GM23338 (cell line): ENCODE results near the gene SLC26A6. TPM values are rescaled to one million over a fixed set of nuclear protein-coding genes. Genes with fewer than 3 reads are reported as not detected.
A peak's percentile ranks its signal among the peaks of the same experiment; 100 is the strongest.

Experiments
- ATAC-seq: fragments of 200-7000 bp; cut with Tn5 transposase; 3 replicates; pipeline ENCODE4 v1.9.1; 2020
- DNase-seq: peaks from one replicate; pipeline ENCODE4 v3.0.0-alpha.2; 2015; ENCODE audit warnings: low spot score
- H2AFZ ChIP-seq: fragments of 200-600 bp; sonication (generic); 2 replicates; pipeline ENCODE4 v1.8.0; 2016; ENCODE audit warnings: antibody characterized with exemption, mild to moderate bottlenecking, moderate library complexity
- H3F3A ChIP-seq: fragments of 200-600 bp; sonication (generic); replicated peaks from 2 replicates; pipeline ENCODE4 v1.8.0; 2017; ENCODE audit warnings: antibody characterized with exemption, mixed run types, low read depth
- H3K27ac ChIP-seq: fragments of 200-600 bp; sonication (generic); 2 replicates; pipeline ENCODE4 v1.6.1; 2016; ENCODE audit warnings: low read depth
- H3K27me3 ChIP-seq: fragments of 200-600 bp; sonication (generic); 2 replicates; pipeline ENCODE4 v1.8.0; 2016; ENCODE audit warnings: mild to moderate bottlenecking, mixed run types, moderate library complexity; ENCODE audit not compliant: insufficient read depth
- H3K36me3 ChIP-seq: fragments of 200-600 bp; sonication (generic); 2 replicates; pipeline ENCODE4 v1.8.0; 2016; ENCODE audit warnings: mild to moderate bottlenecking; ENCODE audit not compliant: insufficient read depth
- H3K4me1 ChIP-seq: fragments of 200-600 bp; sonication (generic); 2 replicates; pipeline ENCODE4 v1.8.0; 2016; ENCODE audit warnings: mild to moderate bottlenecking, moderate library complexity; ENCODE audit not compliant: insufficient read depth
- H3K4me2 ChIP-seq: fragments of 200-600 bp; sonication (generic); 2 replicates; pipeline ENCODE4 v1.7.1; 2017; ENCODE audit warnings: mixed run types
- H3K4me3 ChIP-seq: fragments of 200-600 bp; sonication (generic); 2 replicates; pipeline ENCODE4 v1.6.1; 2016; ENCODE audit warnings: mixed run types
- H3K79me2 ChIP-seq: fragments of 200-600 bp; sonication (generic); replicated peaks from 2 replicates; pipeline ENCODE4 v1.8.0; 2017; ENCODE audit warnings: mild to moderate bottlenecking; ENCODE audit not compliant: insufficient read depth
- H3K9me2 ChIP-seq: fragments of 200-600 bp; sonication (generic); 2 replicates; pipeline ENCODE4 v1.8.0; 2017; ENCODE audit not compliant: insufficient read depth
- H4K20me1 ChIP-seq: fragments of 200-600 bp; sonication (generic); replicated peaks from 2 replicates; pipeline ENCODE4 v1.8.0; 2017; ENCODE audit warnings: mild to moderate bottlenecking; ENCODE audit not compliant: insufficient read depth
- H3K27ac Mint-ChIP-seq: 2 replicates; pipeline ENCODE4 v1.8.0; 2020; ENCODE audit warnings: inconsistent platforms, mild to moderate bottlenecking, moderate library complexity, mixed read lengths
- H3K27me3 Mint-ChIP-seq: 3 replicates; pipeline ENCODE4 v1.8.0; 2022; ENCODE audit warnings: low read depth, mild to moderate bottlenecking, moderate library complexity, mixed read lengths, inconsistent platforms; ENCODE audit not compliant: insufficient read depth, poor library complexity
- H3K36me3 Mint-ChIP-seq: 3 replicates; pipeline ENCODE4 v1.8.0; 2021; ENCODE audit warnings: low read depth, mild to moderate bottlenecking, inconsistent platforms, moderate library complexity, mixed read lengths
- H3K4me1 Mint-ChIP-seq: 3 replicates; pipeline ENCODE4 v1.8.0; 2020; ENCODE audit warnings: mild to moderate bottlenecking, inconsistent platforms, mixed read lengths
- H3K4me3 Mint-ChIP-seq: 3 replicates; pipeline ENCODE4 v1.8.0; 2021; ENCODE audit warnings: moderate library complexity, mild to moderate bottlenecking, inconsistent platforms, mixed read lengths
- H3K9me3 Mint-ChIP-seq: 3 replicates; pipeline ENCODE4 v1.8.0; 2020; ENCODE audit warnings: moderate library complexity, mild to moderate bottlenecking, inconsistent platforms, mixed read lengths
- CREB1 ChIP-seq: fragments of 250-450 bp; sonication (Bioruptor Pico); IDR thresholded peaks from 2 replicates; pipeline ENCODE4 v1.5.0; 2020; ENCODE audit warnings: low read depth, mild to moderate bottlenecking, moderate library complexity
- EZH2 ChIP-seq: fragments of 200-600 bp; sonication (generic); IDR thresholded peaks from one replicate; pipeline ENCODE4 v1.8.0; 2017; ENCODE audit warnings: antibody characterized with exemption, mild to moderate bottlenecking, low read depth; ENCODE audit not compliant: unreplicated experiment
- EZH2phosphoT487 ChIP-seq: fragments of 200-600 bp; sonication (generic); IDR thresholded peaks from one replicate; pipeline ENCODE4 v1.8.1; 2018; ENCODE audit warnings: antibody characterized with exemption; ENCODE audit not compliant: unreplicated experiment
- JUNB ChIP-seq: IDR thresholded peaks from one replicate; pipeline ENCODE4 v1.6.1; 2016; ENCODE audit warnings: antibody characterized with exemption; ENCODE audit not compliant: unreplicated experiment
- NANOG ChIP-seq: IDR thresholded peaks from 2 replicates; pipeline ENCODE4 v1.6.1; 2016; ENCODE audit warnings: antibody characterized with exemption, borderline replicate concordance
- POLR2AphosphoS5 ChIP-seq: IDR thresholded peaks from 2 replicates; pipeline ENCODE4 v1.6.1; 2016; ENCODE audit warnings: antibody characterized with exemption, low read depth
- STAT1 ChIP-seq: IDR thresholded peaks from one replicate; pipeline ENCODE4 v1.6.1; 2016; ENCODE audit warnings: antibody characterized with exemption; ENCODE audit not compliant: unreplicated experiment
- ZNF114 ChIP-seq: fragments of 250-450 bp; sonication (Bioruptor Pico); IDR thresholded peaks from 2 replicates; pipeline ENCODE4 v1.5.0; 2020; ENCODE audit warnings: mild to moderate bottlenecking, moderate library complexity
- ZNF331 ChIP-seq: fragments of 250-450 bp; sonication (Bioruptor Pico); IDR thresholded peaks from 2 replicates; pipeline ENCODE4 v1.5.0; 2020; ENCODE audit warnings: low read depth, mild to moderate bottlenecking, moderate library complexity
- polyA plus RNA-seq: library from polyadenylated mRNA; unstranded; fragments of >200 nt; fragmentation: Nextera tagmentation; extraction: Ambion mirVana; gene quantifications from 2 replicates; pipeline ENCODE4 v1.2.1, GENCODE V29; 2016
- total RNA-seq: library from RNA; depleted of rRNA; stranded (reverse); fragments of >200 nt; shearing (Covaris generic); gene quantifications from 2 replicates; pipeline ENCODE4 v1.2.3, GENCODE V29; 2014
- TF ChIP-seq, protein P1 (sequence below): IDR thresholded peaks from 2 replicates; pipeline ENCODE4 v1.6.1; 2016; ENCODE audit warnings: antibody characterized with exemption
- TF ChIP-seq, protein P2 (sequence below): IDR thresholded peaks from one replicate; pipeline ENCODE4 v1.6.1; 2018; ENCODE audit warnings: antibody characterized with exemption; ENCODE audit not compliant: unreplicated experiment
- TF ChIP-seq, protein P3 (sequence below), 2 experiments: fragments of 200-600 bp in 1 of 2; sonication (generic) in 1 of 2; conservative IDR thresholded peaks; 2 replicates each; pipeline versions ENCODE4 v1.5.1 to v1.6.1; 2016 to 2017; ENCODE audit warnings: antibody characterized with exemption in 2 of 2, low read depth in 2 of 2, mild to moderate bottlenecking in 2 of 2, moderate library complexity in 1 of 2

Gene SLC26A6
- total and polyA plus RNA-seq, 2 experiments from 2014 or later = 34.3 to 96.4 TPM

DNA sequence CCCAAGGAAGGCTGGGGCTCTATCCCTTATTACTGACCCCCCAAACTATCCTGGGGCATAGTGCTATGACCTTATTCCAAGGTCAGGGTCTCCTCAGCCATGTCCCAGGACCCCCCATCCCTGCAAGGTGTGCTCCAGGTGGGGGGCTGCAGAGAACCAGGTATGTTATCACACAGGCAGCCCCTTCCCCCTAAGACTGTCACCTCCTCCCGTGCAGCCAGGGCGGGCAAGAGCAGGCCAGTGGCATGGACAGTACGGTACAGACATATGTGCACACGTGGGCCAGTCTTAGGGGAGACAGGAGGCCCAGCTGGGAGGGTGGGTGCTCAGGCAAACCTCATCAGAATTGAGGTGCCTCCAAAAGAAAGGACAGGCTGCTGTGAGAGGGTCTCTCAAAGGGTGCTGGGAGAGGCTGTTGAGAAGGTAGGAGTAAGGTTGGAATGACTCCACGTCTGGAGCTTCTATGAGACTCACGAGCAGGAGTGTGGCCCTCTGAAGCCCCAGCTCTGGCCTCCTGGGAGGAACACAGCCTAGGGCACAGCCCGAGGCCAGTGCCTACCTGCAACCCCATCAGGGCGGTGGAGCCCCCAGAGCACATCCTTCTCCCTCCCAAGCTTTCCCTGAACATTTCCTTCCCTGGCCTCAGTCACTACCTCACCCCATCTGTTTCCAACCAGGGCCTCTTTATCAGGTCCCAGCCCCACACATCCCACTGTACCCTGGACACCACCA lies 38.4 kb downstream of the SLC26A6 start:
- Histone ChIP-seq H2AFZ (no peak overlapping the region), H3K36me3 (peaks cover 6% of the 10 kb centered on the region; the same call in 1 of the 2 replicates), H3K79me2 (no peaks in the 10 kb centered on the region), H3K4me2 (no peak overlapping the region), H3K27me3 (peaks cover 11% of the 10 kb centered on the region; the same call in 1 of the 2 replicates), H3F3A (0 out of 2 replicates have a peak, but pooled peaks cover 7% of the 10 kb centered on the region), H3K4me3 (no peak overlapping the region), H4K20me1 (peaks cover 5% of the 10 kb centered on the region), H3K27ac (no peak overlapping the region), H3K4me1 (peaks cover 17% of the 10 kb centered on the region; the same call in 1 of the 2 replicates), H3K9me2 (no peaks in the 10 kb centered on the region)
- peaks cover 23% of the 10 kb centered on the region for H3K27me3 Mint-ChIP-seq
- peaks cover 39% of the 10 kb centered on the region for H3K36me3 Mint-ChIP-seq
- no peak for ATAC-seq
- H3K27ac Mint-ChIP-seq = peak overlapping the region; percentile 7; the same call in 1 of the 2 replicates
- peaks cover 12% of the 10 kb centered on the region for H3K4me1 Mint-ChIP-seq
- no peaks in the 10 kb centered on the region for H3K9me3 Mint-ChIP-seq
- no peak overlapping the region for H3K4me3 Mint-ChIP-seq
- TF ChIP-seq CREB1 (CRISPR knock-in tag) = no peak
- TF ChIP-seq, protein P1, sequence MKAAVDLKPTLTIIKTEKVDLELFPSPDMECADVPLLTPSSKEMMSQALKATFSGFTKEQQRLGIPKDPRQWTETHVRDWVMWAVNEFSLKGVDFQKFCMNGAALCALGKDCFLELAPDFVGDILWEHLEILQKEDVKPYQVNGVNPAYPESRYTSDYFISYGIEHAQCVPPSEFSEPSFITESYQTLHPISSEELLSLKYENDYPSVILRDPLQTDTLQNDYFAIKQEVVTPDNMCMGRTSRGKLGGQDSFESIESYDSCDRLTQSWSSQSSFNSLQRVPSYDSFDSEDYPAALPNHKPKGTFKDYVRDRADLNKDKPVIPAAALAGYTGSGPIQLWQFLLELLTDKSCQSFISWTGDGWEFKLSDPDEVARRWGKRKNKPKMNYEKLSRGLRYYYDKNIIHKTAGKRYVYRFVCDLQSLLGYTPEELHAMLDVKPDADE = no peak
- no peak for DNase-seq

DNA sequence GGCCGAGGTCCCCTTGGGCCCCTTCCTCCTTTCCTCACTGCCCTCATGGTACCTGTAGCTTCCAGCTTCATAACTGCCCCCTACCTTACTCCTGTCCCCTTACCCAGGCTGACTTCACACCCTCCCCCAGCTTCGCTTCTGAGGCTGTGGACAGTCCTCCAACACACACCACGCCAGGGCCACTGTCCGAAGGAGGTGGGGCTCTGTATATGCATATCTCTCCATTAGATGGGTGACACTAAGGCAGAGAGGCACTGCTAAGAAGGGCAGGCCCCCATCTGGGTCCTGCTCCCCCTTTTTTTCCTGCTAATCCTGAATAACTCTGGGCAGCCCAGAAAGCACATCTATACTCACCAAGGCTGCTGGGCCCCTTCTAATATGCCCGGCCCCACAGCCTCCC lies 39.1 kb downstream of the SLC26A6 start:
- peaks cover 12% of the 10 kb centered on the region for H3K4me1 Mint-ChIP-seq
- peaks cover 23% of the 10 kb centered on the region for H3K27me3 Mint-ChIP-seq
- Histone ChIP-seq H3K79me2 (no peaks in the 10 kb centered on the region), H3K27me3 (peaks cover 11% of the 10 kb centered on the region; the same call in 1 of the 2 replicates), H4K20me1 (no peaks in the 10 kb centered on the region; the same call in 1 of the 2 replicates), H3K27ac (no peak overlapping the region), H3K4me1 (peaks cover 17% of the 10 kb centered on the region; the same call in 1 of the 2 replicates), H3K4me2 (peak overlapping the region; percentile 88; the same call in 1 of the 2 replicates), H3K36me3 (0 out of 2 replicates have a peak, but pooled peaks cover 6% of the 10 kb centered on the region), H3K4me3 (peak overlapping the region; percentile 59; the same call in 1 of the 2 replicates), H3K9me2 (no peaks in the 10 kb centered on the region), H2AFZ (no peak overlapping the region), H3F3A (0 out of 2 replicates have a peak, but pooled peaks cover 7% of the 10 kb centered on the region)
- H3K9me3 Mint-ChIP-seq = no peaks in the 10 kb centered on the region
- ATAC-seq (no peak), DNase-seq (no peak)
- H3K27ac Mint-ChIP-seq = no peak overlapping the region; the same call in 1 of the 2 replicates
- peak overlapping the region; percentile 60; the same call in 1 of the 3 replicates for H3K4me3 Mint-ChIP-seq
- peaks cover 32% of the 10 kb centered on the region for H3K36me3 Mint-ChIP-seq
- TF ChIP-seq STAT1 (no peak), NANOG (no peak), ZNF114 (CRISPR knock-in tag) (no peak), POLR2AphosphoS5 (no peak), JUNB (no peak), ZNF331 (CRISPR knock-in tag) (no peak), EZH2phosphoT487 (no peak), EZH2 (no peak)
- TF ChIP-seq, protein P1 = no peak
- TF ChIP-seq, protein P2, sequence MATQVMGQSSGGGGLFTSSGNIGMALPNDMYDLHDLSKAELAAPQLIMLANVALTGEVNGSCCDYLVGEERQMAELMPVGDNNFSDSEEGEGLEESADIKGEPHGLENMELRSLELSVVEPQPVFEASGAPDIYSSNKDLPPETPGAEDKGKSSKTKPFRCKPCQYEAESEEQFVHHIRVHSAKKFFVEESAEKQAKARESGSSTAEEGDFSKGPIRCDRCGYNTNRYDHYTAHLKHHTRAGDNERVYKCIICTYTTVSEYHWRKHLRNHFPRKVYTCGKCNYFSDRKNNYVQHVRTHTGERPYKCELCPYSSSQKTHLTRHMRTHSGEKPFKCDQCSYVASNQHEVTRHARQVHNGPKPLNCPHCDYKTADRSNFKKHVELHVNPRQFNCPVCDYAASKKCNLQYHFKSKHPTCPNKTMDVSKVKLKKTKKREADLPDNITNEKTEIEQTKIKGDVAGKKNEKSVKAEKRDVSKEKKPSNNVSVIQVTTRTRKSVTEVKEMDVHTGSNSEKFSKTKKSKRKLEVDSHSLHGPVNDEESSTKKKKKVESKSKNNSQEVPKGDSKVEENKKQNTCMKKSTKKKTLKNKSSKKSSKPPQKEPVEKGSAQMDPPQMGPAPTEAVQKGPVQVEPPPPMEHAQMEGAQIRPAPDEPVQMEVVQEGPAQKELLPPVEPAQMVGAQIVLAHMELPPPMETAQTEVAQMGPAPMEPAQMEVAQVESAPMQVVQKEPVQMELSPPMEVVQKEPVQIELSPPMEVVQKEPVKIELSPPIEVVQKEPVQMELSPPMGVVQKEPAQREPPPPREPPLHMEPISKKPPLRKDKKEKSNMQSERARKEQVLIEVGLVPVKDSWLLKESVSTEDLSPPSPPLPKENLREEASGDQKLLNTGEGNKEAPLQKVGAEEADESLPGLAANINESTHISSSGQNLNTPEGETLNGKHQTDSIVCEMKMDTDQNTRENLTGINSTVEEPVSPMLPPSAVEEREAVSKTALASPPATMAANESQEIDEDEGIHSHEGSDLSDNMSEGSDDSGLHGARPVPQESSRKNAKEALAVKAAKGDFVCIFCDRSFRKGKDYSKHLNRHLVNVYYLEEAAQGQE = no peak
- TF ChIP-seq, protein P3, sequence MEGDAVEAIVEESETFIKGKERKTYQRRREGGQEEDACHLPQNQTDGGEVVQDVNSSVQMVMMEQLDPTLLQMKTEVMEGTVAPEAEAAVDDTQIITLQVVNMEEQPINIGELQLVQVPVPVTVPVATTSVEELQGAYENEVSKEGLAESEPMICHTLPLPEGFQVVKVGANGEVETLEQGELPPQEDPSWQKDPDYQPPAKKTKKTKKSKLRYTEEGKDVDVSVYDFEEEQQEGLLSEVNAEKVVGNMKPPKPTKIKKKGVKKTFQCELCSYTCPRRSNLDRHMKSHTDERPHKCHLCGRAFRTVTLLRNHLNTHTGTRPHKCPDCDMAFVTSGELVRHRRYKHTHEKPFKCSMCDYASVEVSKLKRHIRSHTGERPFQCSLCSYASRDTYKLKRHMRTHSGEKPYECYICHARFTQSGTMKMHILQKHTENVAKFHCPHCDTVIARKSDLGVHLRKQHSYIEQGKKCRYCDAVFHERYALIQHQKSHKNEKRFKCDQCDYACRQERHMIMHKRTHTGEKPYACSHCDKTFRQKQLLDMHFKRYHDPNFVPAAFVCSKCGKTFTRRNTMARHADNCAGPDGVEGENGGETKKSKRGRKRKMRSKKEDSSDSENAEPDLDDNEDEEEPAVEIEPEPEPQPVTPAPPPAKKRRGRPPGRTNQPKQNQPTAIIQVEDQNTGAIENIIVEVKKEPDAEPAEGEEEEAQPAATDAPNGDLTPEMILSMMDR (conservative IDR thresholded peaks at IDR 0.05; ENCODE audit: low read depth in 2 of 2) = no peak
